Uterus (tissue), 2 donors: ENCODE data around the gene SLC16A7.

ENCODE experiments used
- CTCF ChIP-seq, 4 experiments: fragments of 200-600 bp in 2 of 4; fragments of 450-650 bp in 2 of 4; sonication (generic) in 2 of 4; IDR thresholded peaks; one replicate each; pipeline ENCODE4 v1.5.1; 2016 to 2019; ENCODE audit warnings: antibody characterized with exemption in 4 of 4, mild to moderate bottlenecking in 2 of 4, moderate library complexity in 1 of 4
- POLR2A ChIP-seq, 2 donors: fragments of 450-650 bp; IDR thresholded peaks; one replicate each; pipeline ENCODE4 v1.6.1; 2016; ENCODE audit warnings: antibody characterized with exemption in 2 of 2, mild to moderate bottlenecking in 1 of 2, moderate library complexity in 1 of 2

GRCh38 chr12:59737725-59738463, 142.1 kb downstream of the SLC16A7 start:
- no peak for TF ChIP-seq POLR2A (IDR thresholded peaks at IDR 0.05)
- no peak for TF ChIP-seq CTCF (IDR thresholded peaks at IDR 0.05)
